DMS 273 (cell line): ENCODE measurements around the gene MKLN1.
A peak's percentile ranks its signal among the peaks of the same experiment; 100 is the strongest.
"Not testable (repeated sequence)": the region's sequence is repeated elsewhere in the genome, so short reads cannot be mapped to it uniquely, and the experiment has no call there.

Source experiments
- DNase-seq: peaks from one replicate; lab custom pipeline; 2025; ENCODE audit not compliant: unreplicated experiment; lab: John Stamatoyannopoulos, UW

Gene MKLN1

DNA sequence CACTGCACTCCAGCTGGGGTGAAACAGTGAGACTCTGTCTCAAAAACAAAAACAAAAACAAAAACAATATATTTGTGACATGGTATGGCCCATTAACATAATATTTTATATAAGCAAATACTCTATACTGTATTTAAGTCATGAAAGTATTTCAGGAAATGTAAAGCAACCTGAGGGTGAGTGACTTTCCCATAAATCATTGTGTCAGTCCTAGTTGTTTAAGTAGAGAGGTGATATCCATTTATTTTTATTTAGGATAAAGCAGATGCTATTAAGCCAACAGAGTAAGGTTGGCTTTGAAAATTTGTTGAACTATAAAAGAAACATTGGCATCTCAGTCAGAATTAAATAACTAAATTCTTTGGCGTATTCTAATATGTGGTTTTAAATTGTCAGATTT is 60.5 kb downstream of the MKLN1 start:
- no peak for DNase-seq

GRCh38 chr7:131390275-131390674 is 62.6 kb downstream of the MKLN1 start:
- no peak for DNase-seq

DNA sequence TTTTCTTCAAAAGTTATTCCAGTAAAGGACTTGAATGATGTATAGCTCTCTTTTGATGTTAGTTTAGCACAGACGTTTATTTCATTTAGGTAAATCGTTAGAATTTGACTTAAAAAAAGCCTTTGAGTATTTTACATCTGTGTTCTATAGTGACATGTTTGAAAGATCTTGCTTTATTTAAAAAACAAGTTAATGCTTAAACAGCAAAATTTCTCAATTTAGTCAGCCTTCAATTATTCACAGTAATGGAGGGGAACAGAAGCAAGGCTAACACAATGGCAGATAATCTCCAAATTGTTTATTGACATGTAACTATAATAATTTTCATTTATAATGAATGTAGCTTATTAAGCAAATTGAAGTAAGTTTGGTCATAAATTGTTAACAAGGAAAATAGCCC is 63.5 kb downstream of the MKLN1 start:
- DNase-seq = no peak

DNA sequence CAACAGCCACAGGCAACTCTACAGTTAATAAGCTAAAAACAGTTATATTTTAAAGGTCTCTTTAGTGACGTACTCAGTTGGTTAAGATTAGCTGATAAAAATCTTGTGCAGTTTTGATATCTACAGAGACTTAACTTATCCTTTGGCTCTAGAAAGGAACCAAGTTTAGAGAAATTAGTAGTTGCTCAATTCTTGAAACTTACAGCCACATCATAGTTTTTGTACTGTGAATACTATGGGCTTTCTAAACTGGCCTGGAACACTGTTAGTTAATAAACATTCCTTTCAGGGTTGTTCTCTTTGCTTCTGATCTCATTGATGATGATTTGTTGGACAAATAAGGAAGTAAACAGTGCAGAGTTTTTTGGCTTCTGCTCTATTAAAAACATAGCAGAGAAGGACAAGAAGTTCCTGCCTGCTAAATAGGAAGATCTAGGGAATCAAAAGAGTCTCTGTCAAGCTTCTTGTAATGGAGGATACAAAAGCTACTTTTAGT is 73.1 kb downstream of the MKLN1 start:
- no peak for DNase-seq

DNA sequence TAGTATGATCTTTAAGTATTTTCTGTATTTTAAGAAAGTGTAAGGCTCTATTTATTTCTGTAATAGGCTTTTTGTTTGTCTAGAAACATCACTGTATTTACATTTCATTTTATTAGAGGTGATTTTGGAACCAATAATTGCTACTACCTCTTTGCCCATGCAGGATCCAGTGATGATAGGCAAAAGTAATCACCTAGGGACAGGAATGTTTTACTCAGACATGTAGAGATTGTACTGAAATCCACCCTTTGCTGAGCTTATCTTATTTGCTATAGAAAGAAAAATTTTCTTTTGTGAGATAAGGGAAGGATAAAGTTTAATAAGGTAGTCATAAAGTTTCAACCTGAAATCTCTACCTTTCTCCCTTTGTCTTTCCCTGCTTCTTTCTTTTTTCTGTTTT is 73.5 kb downstream of the MKLN1 start:
- DNase-seq = no peak

DNA sequence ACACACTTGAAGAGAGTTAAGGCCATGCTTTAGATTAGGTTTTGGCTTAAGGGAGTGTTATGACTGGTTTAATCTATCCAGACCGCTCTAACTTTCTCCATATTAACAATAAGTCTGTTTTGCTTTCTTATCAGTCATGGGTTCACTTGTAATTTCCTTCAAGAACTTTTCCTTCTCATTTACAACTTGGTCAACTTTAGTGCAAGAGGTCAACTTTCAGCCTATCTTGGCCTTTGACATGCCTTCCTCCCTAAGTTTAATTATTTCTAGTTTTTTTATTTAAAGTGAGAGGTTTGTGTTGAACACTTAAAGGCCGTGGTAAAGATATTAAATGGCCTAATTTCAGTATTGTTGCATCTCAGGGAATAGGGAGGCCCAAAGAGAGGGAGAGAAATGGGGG is 75.6 kb downstream of the MKLN1 start:
- no peak for DNase-seq

GRCh38 chr7:131404226-131404911 is 76.7 kb downstream of the MKLN1 start:
- no peak for DNase-seq

DNA sequence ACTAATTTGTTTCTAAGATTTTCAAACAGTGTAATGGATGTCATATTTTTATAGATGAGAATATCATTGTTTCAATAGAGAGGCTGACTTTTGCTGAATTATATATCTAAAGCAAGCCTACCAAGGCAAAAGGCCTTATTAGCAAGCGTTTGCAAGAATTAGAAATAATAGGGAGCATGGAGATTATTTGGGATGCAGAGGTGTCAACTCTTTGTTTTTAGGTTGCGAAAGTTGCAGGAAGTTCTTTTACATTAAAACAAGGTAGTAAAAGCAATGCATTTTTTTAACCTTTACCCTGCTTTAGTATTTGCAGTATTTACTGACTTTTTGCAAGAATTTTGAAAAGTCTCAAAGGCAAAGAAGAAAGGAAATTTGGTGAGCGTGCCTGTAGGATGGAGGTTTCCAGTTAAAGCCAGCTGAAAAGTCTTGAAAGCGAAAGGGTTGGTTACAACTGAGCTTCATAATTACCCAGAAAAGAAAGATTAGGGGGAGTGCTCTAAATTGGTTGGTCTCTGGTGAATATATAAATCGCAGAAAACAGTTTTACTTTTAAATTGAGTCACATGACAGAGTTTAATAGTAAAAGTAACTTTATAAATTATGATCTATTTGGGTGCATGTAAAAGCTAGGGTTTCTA is 81.6 kb downstream of the MKLN1 start:
- DNase-seq = no peak

- peak; percentile 63 for DNase-seq
Observed at GRCh38 chr7:131412031-131412430, 84.4 kb downstream of the MKLN1 start.

- DNase-seq = no peak
Observed at GRCh38 chr7:131413711-131414110, 86.0 kb downstream of the MKLN1 start.

DNA sequence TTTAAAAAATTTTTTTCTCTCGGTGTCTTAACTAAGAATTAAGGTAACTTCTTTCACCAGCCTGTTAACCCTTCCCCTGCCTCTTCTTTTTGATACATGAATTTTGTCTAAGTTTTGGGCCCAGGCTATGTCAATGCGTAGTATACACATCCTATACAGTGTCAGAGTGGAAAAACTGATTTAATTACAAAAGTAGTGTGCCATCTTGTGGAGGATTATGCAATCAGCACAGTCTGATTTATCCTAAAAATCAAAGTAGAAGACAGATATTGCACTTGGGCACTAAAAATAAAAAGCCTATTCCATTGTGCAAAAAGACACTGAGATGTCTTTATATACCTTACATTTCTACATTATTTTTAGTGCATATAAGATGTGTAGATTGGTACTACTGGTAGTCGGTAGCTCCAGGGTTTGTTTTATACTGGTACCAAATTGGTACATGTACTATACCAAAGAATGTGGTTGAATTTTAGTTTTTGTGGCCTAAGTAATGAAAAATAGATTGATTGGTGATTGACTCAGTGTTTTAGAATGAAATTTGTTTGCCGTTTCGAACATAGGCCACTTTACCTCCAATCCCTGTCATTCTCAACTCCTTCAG is 96.6 kb downstream of the MKLN1 start:
- DNase-seq = peak; percentile 71

- DNase-seq = no peak
Observed at GRCh38 chr7:131425992-131426391, 98.3 kb downstream of the MKLN1 start.

GRCh38 chr7:131430826-131431225 is 103.2 kb downstream of the MKLN1 start:
- DNase-seq = not testable (repeated sequence)

DNA sequence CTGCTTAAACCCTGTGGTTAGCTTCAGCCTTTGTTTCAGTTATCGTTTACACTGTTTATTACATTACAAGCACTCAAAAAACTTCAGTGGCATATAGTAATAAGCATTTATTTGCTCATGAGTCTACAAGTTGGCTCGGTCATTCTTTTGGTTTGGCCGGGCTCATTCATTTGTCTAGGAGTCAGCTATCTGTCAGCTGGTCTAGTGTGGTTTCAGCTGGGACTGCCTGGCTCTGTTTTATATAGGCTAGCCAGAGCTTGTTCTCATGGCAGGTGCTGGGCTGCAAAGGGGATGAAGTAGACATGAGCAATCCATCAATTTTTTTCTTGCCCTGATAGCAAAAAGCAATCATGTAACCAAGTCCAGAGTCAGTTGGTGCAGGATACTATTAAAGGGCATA is 103.6 kb downstream of the MKLN1 start:
- no peak for DNase-seq

DNA sequence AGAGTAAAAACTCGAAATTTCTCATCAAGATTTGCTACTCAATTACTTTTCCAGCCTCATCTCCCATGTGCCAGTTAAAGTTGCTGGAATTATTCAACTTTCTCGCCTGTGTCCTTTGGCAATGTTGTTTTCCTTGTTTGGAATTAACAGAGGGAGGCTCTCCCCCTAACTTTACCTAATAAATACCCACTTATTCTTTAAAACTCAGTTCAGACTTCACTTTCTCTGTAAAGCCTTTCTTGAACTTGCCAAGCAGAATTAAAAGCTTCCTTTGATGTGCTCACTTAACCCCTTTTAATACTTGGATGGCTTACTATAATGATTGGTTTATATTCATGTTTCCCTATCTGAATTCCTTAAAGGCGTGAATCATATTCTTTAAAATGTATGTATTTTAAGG is 104.1 kb downstream of the MKLN1 start:
- DNase-seq = no peak

GRCh38 chr7:131436384-131436783 is 108.7 kb downstream of the MKLN1 start:
- no peak for DNase-seq

DNA sequence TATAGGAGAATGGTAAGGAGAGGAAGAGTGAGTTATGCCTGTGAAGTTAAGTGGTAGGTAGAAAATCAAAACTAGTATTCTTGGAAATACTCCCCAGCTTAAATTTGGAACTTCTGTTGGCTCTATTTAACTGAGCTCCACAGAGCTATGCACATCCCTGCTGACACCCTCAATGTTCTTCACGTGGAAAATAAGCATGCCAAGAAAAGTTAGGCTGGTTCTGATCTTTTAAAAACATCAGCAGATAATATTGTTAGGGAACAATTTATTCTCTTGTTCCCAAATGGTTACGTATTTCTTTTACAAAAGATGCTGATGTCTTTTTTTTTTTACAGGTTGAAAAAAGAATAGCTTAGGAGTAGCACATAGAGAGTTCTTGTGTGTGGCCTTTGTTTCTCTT is 111.3 kb downstream of the MKLN1 start:
- no peak for DNase-seq

- DNase-seq = no peak
Observed at GRCh38 chr7:131443496-131443895, 115.8 kb downstream of the MKLN1 start.

DNA sequence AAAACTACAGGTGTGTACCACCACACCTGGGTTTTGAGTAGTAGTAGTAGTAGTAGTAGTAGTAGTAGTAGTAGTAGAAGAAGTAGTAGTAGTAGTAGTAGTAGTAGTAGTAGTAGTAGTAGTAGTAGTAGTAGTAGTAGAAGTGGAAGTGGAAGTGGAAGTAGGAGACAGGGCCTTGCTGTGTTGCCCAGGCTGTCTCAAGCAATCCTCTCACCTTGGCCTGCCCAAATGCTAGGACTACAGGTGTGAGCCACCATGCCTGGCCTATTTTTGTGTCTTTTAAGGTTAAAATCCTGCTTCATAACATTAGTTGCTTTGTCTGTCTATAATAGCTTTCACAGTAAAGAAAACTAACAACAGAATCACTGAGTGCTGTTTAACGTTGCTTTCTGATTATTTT is 117.0 kb downstream of the MKLN1 start:
- no peak for DNase-seq

- DNase-seq = no peak
Observed at GRCh38 chr7:131449373-131449902, 121.8 kb downstream of the MKLN1 start.

DNA sequence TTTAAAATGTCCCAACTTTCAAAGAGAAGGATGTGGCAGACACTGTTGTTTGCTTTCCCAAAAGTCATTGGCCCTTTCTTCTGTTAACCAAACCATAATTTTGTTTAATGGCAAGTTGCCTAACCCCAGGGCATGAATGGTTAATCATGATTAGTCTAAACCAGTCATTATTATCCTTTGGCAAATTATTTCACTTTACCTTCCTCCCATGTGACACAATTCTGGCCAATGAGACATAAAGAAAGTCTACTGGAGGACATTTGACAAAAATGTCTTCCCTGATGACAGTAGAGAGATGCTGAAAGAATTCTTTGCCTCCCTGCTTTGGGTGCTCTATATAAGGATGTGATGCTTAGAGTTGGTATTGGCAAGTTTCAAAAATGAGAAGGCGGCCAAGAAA is 126.8 kb downstream of the MKLN1 start:
- no peak for DNase-seq

DNA sequence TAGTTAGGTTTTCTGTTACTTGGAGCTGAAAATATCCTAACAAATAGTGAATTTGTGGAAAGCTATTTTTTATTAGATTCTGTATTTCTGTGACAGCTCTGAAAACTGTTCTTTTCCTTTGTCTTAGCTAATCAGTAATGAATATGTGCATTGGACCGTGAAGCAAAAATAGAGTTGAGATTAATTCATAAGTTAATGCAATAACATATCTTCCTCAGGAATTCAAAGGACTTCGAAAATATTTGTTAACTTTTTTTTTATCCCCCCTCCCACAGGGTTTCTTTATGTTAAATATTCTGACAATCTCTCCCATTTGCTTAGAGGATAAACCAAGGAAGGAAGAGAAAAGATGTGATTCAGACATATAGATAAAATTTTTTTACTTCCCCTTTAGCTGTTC is 127.3 kb downstream of the MKLN1 start:
- DNase-seq = no peak
